Measurements from ENCODE around the gene NPTX1. TPM values are rescaled to one million over a fixed set of nuclear protein-coding genes. Genes with fewer than 3 reads are reported as not detected.
A peak's percentile ranks its signal among the peaks of the same experiment; 100 is the strongest.

NPTX1 gene
- total and polyA plus RNA-seq, 7 experiments from 2014 or later, result 0.11 to 98.0 (median 0.35) TPM; not detected in 3

GRCh38 chr17:80481284-80482057 lies 5.1 kb upstream of the NPTX1 start:
- Histone ChIP-seq H3K4me3 (ENCODE audit: low read length) (no peak overlapping the region), H3K27ac (ENCODE audit: low read depth, low read length) (no peak overlapping the region), H3K27me3 (ENCODE audit: control insufficient read depth in 2 of 2, insufficient read depth in 2 of 2, low read length in 2 of 2) (peaks cover 0 to 20% of the 10 kb centered on the region in 2 donors), H3K4me1 (ENCODE audit: control insufficient read depth in 2 of 2, insufficient read depth in 2 of 2, low read length in 2 of 2) (no peaks in the 10 kb centered on the region), H3K9me3 (ENCODE audit: control insufficient read depth in 2 of 3, low read length in 3 of 3) (no peaks in the 10 kb centered on the region), H3K36me3 (ENCODE audit: control insufficient read depth in 2 of 3, insufficient read depth in 3 of 3, low read length in 3 of 3) (no peaks in the 10 kb centered on the region)
- no peaks in the 10 kb centered on the region for H3K9me3 Mint-ChIP-seq
- peak overlapping the region in 1 of 10 donors; percentile 38 for H3K4me3 Mint-ChIP-seq
- intact Hi-C loops (cut with micrococcal nuclease), result loop anchor here in 1 of 2 donors (5.0 kb wide), 1 partner anchor 46 kb away; no protein-coding TSS in a partner anchor
- peaks cover 46 to 58% (median 51%) of the 10 kb centered on the region in 5 donors for H3K27me3 Mint-ChIP-seq
- no peaks in the 10 kb centered on the region for H3K36me3 Mint-ChIP-seq
- DNase-seq (no peak), ATAC-seq (no peak)
- CTCF ChIA-PET, result interaction anchor here (0.6 kb wide), 2 partner anchors 8 to 54 kb away, joined by 3 to 6 read pairs; no protein-coding TSS in a partner anchor
- POLR2A ChIA-PET, result no interaction called here
- peaks cover 0 to 8% (median 6%) of the 10 kb centered on the region in 7 donors for H3K4me1 Mint-ChIP-seq
- H3K27ac Mint-ChIP-seq, result no peak overlapping the region

- no peak overlapping the region for H3K4me3 Mint-ChIP-seq
- Histone ChIP-seq H3K4me1 (ENCODE audit: control insufficient read depth in 2 of 2, insufficient read depth in 2 of 2, low read length in 2 of 2) (peaks cover 0 to 3% of the 10 kb centered on the region in 2 donors), H3K27ac (ENCODE audit: low read depth, low read length) (no peak overlapping the region), H3K36me3 (ENCODE audit: control insufficient read depth in 2 of 3, insufficient read depth in 3 of 3, low read length in 3 of 3) (no peaks in the 10 kb centered on the region), H3K9me3 (ENCODE audit: control insufficient read depth in 2 of 3, low read length in 3 of 3) (no peaks in the 10 kb centered on the region), H3K27me3 (ENCODE audit: control insufficient read depth in 2 of 2, insufficient read depth in 2 of 2, low read length in 2 of 2) (peaks cover 0 to 20% of the 10 kb centered on the region in 2 donors), H3K4me3 (ENCODE audit: low read length) (no peak overlapping the region)
- no peak for DNase-seq
- intact Hi-C loops (cut with micrococcal nuclease), result loop anchor here in 1 of 2 donors (5.0 kb wide), 1 partner anchor 47 kb away; no protein-coding TSS in a partner anchor
- H3K4me1 Mint-ChIP-seq, result peaks cover 0 to 12% (median 8%) of the 10 kb centered on the region in 7 donors
- no peak overlapping the region for H3K27ac Mint-ChIP-seq
- no peak for ATAC-seq
- POLR2A ChIA-PET, result interaction anchor here (1.2 kb wide), 1 partner anchor 26 kb away, joined by 3 read pairs; no protein-coding TSS in a partner anchor
- H3K27me3 Mint-ChIP-seq, result peaks cover 44 to 55% (median 46%) of the 10 kb centered on the region in 5 donors
- no peaks in the 10 kb centered on the region for H3K9me3 Mint-ChIP-seq
- H3K36me3 Mint-ChIP-seq, result no peaks in the 10 kb centered on the region
- CTCF ChIA-PET, result interaction anchor here (0.6 kb wide), 2 partner anchors 524 to 1099 kb away, joined by 3 read pairs; no protein-coding TSS in a partner anchor
These were observed 3.8 kb upstream of the NPTX1 start for GRCh38 chr17:80480248-80480647.

- Mint-ChIP-seq H3K27ac (no peak overlapping the region), H3K36me3 (peaks cover 0 to 2% (median 0%) of the 10 kb centered on the region in 5 donors), H3K4me1 (peaks cover 8 to 22% (median 19%) of the 10 kb centered on the region in 7 donors), H3K4me3 (peak overlapping the region; percentile 44 to 76 (median 65)), H3K9me3 (no peaks in the 10 kb centered on the region), H3K27me3 (peaks cover 51 to 65% (median 56%) of the 10 kb centered on the region in 5 donors)
- ChIA-PET POLR2A (interaction anchor here (1.2 kb wide), 1 partner anchor 25 kb away, joined by 3 read pairs; no protein-coding TSS in a partner anchor), CTCF (interaction anchor here (0.9 to 1.0 kb wide), 2 partner anchors 420 to 544 kb away, joined by 3 to 4 read pairs; no protein-coding TSS in a partner anchor)
- H3K9me3 ChIP-seq (ENCODE audit: control insufficient read depth in 2 of 3, low read length in 3 of 3), result no peaks in the 10 kb centered on the region
- H3K4me1 ChIP-seq (ENCODE audit: control insufficient read depth in 2 of 2, insufficient read depth in 2 of 2, low read length in 2 of 2), result peaks cover 8 to 14% of the 10 kb centered on the region in 2 donors
- no peaks in the 10 kb centered on the region for H3K36me3 ChIP-seq (ENCODE audit: control insufficient read depth in 2 of 3, insufficient read depth in 3 of 3, low read length in 3 of 3)
- no peak for ATAC-seq
- no peak for DNase-seq
- no peak overlapping the region for H3K4me3 ChIP-seq (ENCODE audit: low read length)
- no peak overlapping the region for H3K27ac ChIP-seq (ENCODE audit: low read depth, low read length)
- intact Hi-C loops (cut with micrococcal nuclease), result loop anchor here (2.0 to 10.0 kb wide), 3 partner anchors 96 to 420 kb away; no protein-coding TSS in a partner anchor
- H3K27me3 ChIP-seq (ENCODE audit: control insufficient read depth in 2 of 2, insufficient read depth in 2 of 2, low read length in 2 of 2), result peaks cover 0 to 20% of the 10 kb centered on the region in 2 donors
These were observed 2.8 kb upstream of the NPTX1 start for GRCh38 chr17:80479246-80479566.

GRCh38 chr17:80478487-80479245 lies 2.3 kb upstream of the NPTX1 start:
- Mint-ChIP-seq H3K9me3 (no peaks in the 10 kb centered on the region), H3K36me3 (peaks cover 0 to 2% (median 0%) of the 10 kb centered on the region in 5 donors), H3K4me1 (peaks cover 8 to 24% (median 21%) of the 10 kb centered on the region in 7 donors), H3K27me3 (peaks cover 51 to 66% (median 57%) of the 10 kb centered on the region in 5 donors), H3K4me3 (peak overlapping the region; percentile 44 to 76 (median 65)), H3K27ac (no peak overlapping the region)
- POLR2A ChIA-PET, result interaction anchor here (1.2 kb wide), 1 partner anchor 24 kb away, joined by 3 read pairs; no protein-coding TSS in a partner anchor
- H3K4me1 ChIP-seq (ENCODE audit: control insufficient read depth in 2 of 2, insufficient read depth in 2 of 2, low read length in 2 of 2), result peaks cover 8 to 15% of the 10 kb centered on the region in 2 donors
- no peaks in the 10 kb centered on the region for H3K36me3 ChIP-seq (ENCODE audit: control insufficient read depth in 2 of 3, insufficient read depth in 3 of 3, low read length in 3 of 3)
- intact Hi-C loops (cut with micrococcal nuclease), result loop anchor here (1.0 to 10.0 kb wide), 4 partner anchors 96 to 421 kb away; no protein-coding TSS in a partner anchor
- H3K4me3 ChIP-seq (ENCODE audit: low read length), result no peak overlapping the region
- peaks cover 0 to 20% of the 10 kb centered on the region in 2 donors for H3K27me3 ChIP-seq (ENCODE audit: control insufficient read depth in 2 of 2, insufficient read depth in 2 of 2, low read length in 2 of 2)
- ATAC-seq, result no peak
- H3K9me3 ChIP-seq (ENCODE audit: control insufficient read depth in 2 of 3, low read length in 3 of 3), result no peaks in the 10 kb centered on the region
- CTCF ChIA-PET, result interaction anchor here (0.9 to 1.0 kb wide), 2 partner anchors 420 to 545 kb away, joined by 3 to 4 read pairs; no protein-coding TSS in a partner anchor
- no peak overlapping the region for H3K27ac ChIP-seq (ENCODE audit: low read depth, low read length)
- DNase-seq, result no peak

GRCh38 chr17:80477647-80478478 lies 1.5 kb upstream of the NPTX1 start:
- DNase-seq (peak in 6 of 9 donors; percentile 29 to 58 (median 42)), ATAC-seq (peak; percentile 31)
- intact Hi-C loops (cut with micrococcal nuclease), result loop anchor here (1.0 to 10.0 kb wide), 4 partner anchors 97 to 421 kb away; no protein-coding TSS in a partner anchor
- peaks cover 8 to 15% of the 10 kb centered on the region in 2 donors for H3K4me1 ChIP-seq (ENCODE audit: control insufficient read depth in 2 of 2, insufficient read depth in 2 of 2, low read length in 2 of 2)
- peaks cover 46 to 58% (median 53%) of the 10 kb centered on the region in 5 donors for H3K27me3 Mint-ChIP-seq
- POLR2A ChIA-PET, result no interaction called here
- H3K27ac Mint-ChIP-seq, result no peak overlapping the region
- H3K36me3 ChIP-seq (ENCODE audit: control insufficient read depth in 2 of 3, insufficient read depth in 3 of 3, low read length in 3 of 3), result no peaks in the 10 kb centered on the region
- H3K4me3 ChIP-seq (ENCODE audit: low read length), result no peak overlapping the region
- H3K4me1 Mint-ChIP-seq, result peaks cover 8 to 24% (median 21%) of the 10 kb centered on the region in 7 donors
- H3K36me3 Mint-ChIP-seq, result peaks cover 0 to 5% (median 0%) of the 10 kb centered on the region in 5 donors
- no peaks in the 10 kb centered on the region for H3K9me3 Mint-ChIP-seq
- H3K4me3 Mint-ChIP-seq, result peak overlapping the region in 1 of 10 donors; percentile 76
- CTCF ChIA-PET, result interaction anchor here (0.6 kb wide), 1 partner anchor 492 kb away, joined by 3 read pairs; no protein-coding TSS in a partner anchor
- H3K9me3 ChIP-seq (ENCODE audit: control insufficient read depth in 2 of 3, low read length in 3 of 3), result no peaks in the 10 kb centered on the region
- peaks cover 0 to 20% of the 10 kb centered on the region in 2 donors for H3K27me3 ChIP-seq (ENCODE audit: control insufficient read depth in 2 of 2, insufficient read depth in 2 of 2, low read length in 2 of 2)
- no peak overlapping the region for H3K27ac ChIP-seq (ENCODE audit: low read depth, low read length)

Data from naive thymus-derived CD4-positive, alpha-beta T cell (primary cell).